Measurements from ENCODE around the gene CNTNAP2. TPM values are rescaled to one million over a fixed set of nuclear protein-coding genes. Genes with fewer than 3 reads are reported as not detected.

Gene CNTNAP2
- total RNA-seq, 1 donor from 2014 or later, result 0.22 TPM

- DNase-seq (no peak), ATAC-seq (no peak)
- intact Hi-C loops (cut with micrococcal nuclease), result no loop called here
These were observed 1800.0 kb downstream of the CNTNAP2 start for GRCh38 chr7:147916573-147916972.

DNA sequence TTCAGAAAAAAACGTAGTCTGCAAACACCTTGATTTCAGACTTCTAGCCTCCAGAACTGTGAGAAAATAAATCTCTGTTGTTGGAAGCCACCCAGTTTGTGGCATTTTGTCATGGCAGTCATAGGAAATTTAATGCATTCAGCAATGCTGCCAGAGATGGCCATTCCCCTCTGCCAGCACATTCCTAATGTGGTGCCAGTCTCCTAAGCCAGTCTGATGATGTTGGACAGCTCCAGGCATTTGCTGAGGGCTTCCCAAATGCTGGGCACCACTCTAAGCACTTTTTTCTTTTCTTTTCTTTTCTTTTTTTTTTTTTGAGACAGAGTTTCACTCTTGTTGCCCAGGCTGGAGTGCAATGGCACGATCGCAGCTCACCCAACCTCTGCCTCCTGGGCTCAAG, 1807.2 kb downstream of the CNTNAP2 start:
- no peak for DNase-seq
- ATAC-seq, result no peak
- intact Hi-C loops (cut with micrococcal nuclease), result no loop called here

- intact Hi-C loops (cut with micrococcal nuclease), result no loop called here
- no peak for ATAC-seq
- no peak for DNase-seq
These were observed 1820.8 kb downstream of the CNTNAP2 start for GRCh38 chr7:147937428-147937827.

DNA sequence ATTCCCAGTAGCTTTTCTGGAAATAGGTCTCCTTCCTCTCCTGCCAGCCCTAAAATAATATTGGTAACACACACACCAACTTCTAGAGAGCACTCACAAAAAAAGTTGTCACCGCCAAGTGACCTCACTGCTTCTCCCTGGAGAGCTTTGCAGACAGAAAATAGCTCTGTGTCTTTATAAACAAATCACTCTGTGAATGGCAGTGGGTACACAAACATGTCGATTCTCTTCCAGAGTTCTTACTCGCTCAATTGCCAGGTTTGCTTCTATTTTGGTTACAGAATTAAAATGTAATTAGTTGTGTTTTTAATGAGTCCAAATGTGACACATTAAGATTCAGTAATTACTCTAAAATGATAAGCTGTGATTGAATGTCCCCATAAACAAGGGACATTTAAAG, 1824.8 kb downstream of the CNTNAP2 start:
- DNase-seq, result no peak
- ATAC-seq, result no peak
- intact Hi-C loops (cut with micrococcal nuclease), result no loop called here

GRCh38 chr7:147944321-147944720, 1827.7 kb downstream of the CNTNAP2 start:
- DNase-seq (no peak), ATAC-seq (no peak)
- intact Hi-C loops (cut with micrococcal nuclease), result no loop called here

- DNase-seq (no peak), ATAC-seq (no peak)
- intact Hi-C loops (cut with micrococcal nuclease), result no loop called here
These were observed 1836.3 kb downstream of the CNTNAP2 start for GRCh38 chr7:147952918-147953317.

- intact Hi-C loops (cut with micrococcal nuclease), result no loop called here
- no peak for DNase-seq
These were observed 1851.5 kb downstream of the CNTNAP2 start for GRCh38 chr7:147968046-147968610.

DNA sequence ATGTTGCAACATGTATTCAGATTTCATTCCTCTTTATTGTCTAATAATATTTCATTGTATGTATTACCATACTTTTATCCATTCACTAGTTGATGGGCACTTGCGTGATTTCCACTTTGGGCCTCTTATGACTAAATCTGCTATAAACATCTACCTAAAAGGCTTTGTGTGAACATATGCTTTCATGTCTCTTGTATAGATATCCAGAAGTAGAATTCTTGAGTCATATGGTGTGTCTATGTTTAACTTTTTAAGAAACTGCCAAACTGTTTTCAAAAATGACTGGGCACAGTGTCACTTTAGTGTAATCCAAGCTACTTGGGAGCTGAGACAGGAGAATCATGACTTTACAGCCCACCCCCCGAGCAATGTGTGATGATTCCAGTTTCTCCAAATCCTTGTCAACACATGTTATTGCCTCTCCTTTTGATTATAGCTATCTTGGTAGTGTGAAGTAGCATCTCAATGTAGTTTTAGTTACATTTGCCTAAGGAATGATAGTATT, 1855.1 kb downstream of the CNTNAP2 start:
- ATAC-seq (no peak), DNase-seq (no peak)
- intact Hi-C loops (cut with micrococcal nuclease), result no loop called here

More at GRCh38 chr7:147968046-147968610, 1851.5 kb downstream of the CNTNAP2 start:
- no peak for ATAC-seq

DNA sequence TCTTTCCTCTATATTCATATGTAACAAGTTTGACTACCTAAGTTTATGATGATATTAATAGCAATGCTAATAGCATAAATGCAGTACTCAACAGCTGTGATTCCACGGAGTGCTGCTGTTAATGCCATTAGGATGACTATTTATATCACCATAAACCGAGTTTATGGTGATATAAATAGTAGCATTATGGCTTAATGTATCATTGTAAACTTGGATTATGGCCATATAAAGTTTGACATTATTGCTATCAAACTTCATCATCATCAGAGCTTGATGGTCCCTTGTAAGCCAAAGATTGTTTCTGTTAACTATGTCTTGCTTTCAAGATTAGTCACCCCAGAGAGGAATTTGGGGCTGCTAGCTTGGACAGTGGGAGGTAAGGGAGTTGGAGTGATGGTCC, 1861.6 kb downstream of the CNTNAP2 start:
- intact Hi-C loops (cut with micrococcal nuclease), result no loop called here
- no peak for ATAC-seq
- DNase-seq, result no peak

DNA sequence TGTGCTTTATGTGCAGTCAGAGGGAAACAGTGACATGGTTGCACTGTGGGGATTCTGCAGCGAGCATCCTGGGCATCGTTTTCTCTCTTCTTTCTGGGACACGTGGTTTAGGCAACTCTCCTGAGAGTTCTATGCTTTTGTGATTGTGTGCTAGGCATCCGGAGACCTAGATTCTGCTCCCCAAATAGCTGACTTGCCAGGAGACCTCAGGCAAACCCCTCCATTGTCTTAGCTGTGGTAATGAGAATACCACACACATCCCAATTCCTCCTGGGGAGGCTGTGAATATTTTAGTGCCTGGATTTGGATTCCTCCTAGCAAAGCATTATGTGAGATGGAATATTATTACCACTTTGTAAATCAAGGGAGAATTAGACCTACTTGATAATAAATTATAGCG, 1862.0 kb downstream of the CNTNAP2 start:
- intact Hi-C loops (cut with micrococcal nuclease), result no loop called here
- DNase-seq (no peak), ATAC-seq (no peak)

- intact Hi-C loops (cut with micrococcal nuclease), result no loop called here
- ATAC-seq, result no peak
- DNase-seq, result no peak
These were observed 1864.5 kb downstream of the CNTNAP2 start for GRCh38 chr7:147980826-147981813.

- DNase-seq (no peak), ATAC-seq (no peak)
- intact Hi-C loops (cut with micrococcal nuclease), result no loop called here
These were observed 1865.7 kb downstream of the CNTNAP2 start for GRCh38 chr7:147982307-147982706.

DNA sequence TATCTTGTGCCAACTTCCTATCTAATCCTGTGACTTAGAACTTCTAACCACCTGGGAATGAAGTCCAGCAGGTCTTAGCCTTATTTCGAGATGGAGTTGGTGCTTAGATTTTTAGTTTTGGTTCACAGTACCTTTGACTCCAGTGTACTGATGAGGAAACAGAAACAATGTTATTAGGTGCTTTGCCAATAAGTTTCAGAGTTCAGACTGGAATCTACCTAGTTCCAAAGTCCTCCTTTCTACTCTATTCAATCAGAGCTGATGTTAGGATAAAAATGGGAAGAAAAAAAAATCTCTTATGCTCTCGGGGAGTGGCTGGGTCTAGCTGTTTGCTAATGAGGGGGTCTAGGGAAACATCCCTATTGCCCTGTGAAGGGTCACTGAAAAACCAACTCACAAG, 1867.7 kb downstream of the CNTNAP2 start:
- no peak for DNase-seq
- intact Hi-C loops (cut with micrococcal nuclease), result no loop called here
- no peak for ATAC-seq

- no peak for ATAC-seq
- no peak for DNase-seq
- intact Hi-C loops (cut with micrococcal nuclease), result no loop called here
These were observed 1873.5 kb downstream of the CNTNAP2 start for GRCh38 chr7:147990079-147990478.

DNA sequence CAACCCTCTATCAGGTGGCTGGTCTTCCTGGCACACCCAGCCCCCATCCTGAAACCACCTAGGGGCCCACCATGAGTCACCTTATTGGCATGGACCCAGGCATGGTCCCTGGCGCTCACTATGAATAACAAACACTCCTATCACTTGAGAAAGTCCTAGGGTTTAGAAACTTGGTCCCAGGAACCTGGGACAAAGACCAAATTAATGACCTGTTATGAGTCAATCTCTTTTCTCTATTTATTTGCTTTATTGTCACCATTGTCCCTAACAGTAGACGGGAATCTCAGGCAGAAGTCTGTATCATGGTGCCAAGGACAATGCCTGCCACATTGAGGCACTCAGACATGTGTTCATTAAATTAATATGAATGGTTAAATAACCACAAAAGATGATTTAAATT, 1874.3 kb downstream of the CNTNAP2 start:
- DNase-seq, result no peak
- intact Hi-C loops (cut with micrococcal nuclease), result no loop called here
- ATAC-seq, result no peak

GRCh38 chr7:147992698-147993097, 1876.1 kb downstream of the CNTNAP2 start:
- DNase-seq, result no peak
- intact Hi-C loops (cut with micrococcal nuclease), result no loop called here
- no peak for ATAC-seq

DNA sequence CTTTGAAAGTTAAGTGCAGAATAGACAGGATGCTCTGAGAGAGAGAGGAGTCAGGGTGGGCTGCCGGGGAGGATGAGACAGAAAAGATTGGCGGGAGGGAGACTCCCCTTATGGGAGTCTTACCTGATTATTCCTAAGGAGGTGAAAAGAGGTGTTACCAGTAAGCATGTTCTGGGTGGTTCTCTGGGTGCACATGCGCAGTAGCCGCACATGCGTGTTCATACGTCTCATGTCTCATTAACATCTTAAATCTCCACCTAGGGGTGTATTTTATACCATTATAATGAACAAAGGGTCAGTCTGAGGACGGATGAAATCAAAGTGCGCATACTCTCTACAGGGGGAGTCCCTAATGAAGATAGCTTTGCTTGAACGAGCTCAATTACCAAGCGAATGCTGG, 1881.0 kb downstream of the CNTNAP2 start:
- ATAC-seq (no peak), DNase-seq (no peak)
- intact Hi-C loops (cut with micrococcal nuclease), result no loop called here

DNA sequence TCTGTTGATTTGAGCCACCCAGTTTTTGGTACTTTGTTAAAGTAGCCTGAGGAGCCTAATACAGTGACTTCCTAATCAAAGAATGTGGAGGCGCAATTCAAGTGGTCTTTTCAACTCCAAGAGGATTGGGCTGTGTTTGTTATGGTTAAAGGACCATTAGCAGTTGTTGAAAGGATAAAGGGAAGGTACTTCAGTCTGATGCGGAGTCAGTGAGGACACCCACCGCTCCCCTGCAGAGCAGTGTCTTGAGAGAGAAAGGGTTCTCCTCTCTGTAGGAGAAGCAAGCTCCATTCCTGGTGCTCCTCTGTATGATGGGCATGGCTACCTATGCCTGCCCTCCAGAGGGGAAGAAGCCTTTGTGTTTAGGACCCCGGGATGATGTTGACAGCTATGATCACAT, 1883.4 kb downstream of the CNTNAP2 start:
- intact Hi-C loops (cut with micrococcal nuclease), result no loop called here
- no peak for DNase-seq
- ATAC-seq, result no peak

DNA sequence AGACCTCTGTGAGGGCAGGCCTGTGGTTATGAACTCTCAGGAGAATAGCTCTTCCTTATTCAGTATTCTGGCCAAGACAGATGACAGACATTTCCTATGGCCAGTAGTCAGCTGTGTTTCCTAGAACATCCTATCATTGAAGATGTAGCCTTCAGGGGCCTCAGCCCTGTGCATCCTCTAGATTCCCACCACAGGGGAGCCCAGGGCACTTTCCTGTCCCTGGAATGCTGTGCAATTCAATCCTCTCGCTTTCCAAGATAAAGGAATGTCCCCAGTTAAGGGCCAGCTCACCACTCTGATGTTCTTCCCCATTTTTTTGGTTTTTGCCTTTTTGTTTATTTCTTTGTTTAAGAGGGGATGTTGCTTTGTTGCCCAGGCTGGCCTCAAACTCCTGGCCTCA, 1895.2 kb downstream of the CNTNAP2 start:
- intact Hi-C loops (cut with micrococcal nuclease), result no loop called here
- ATAC-seq, result no peak
- DNase-seq, result no peak

GRCh38 chr7:148014001-148014400, 1897.4 kb downstream of the CNTNAP2 start:
- intact Hi-C loops (cut with micrococcal nuclease), result no loop called here
- ATAC-seq, result no peak
- DNase-seq, result no peak

DNA sequence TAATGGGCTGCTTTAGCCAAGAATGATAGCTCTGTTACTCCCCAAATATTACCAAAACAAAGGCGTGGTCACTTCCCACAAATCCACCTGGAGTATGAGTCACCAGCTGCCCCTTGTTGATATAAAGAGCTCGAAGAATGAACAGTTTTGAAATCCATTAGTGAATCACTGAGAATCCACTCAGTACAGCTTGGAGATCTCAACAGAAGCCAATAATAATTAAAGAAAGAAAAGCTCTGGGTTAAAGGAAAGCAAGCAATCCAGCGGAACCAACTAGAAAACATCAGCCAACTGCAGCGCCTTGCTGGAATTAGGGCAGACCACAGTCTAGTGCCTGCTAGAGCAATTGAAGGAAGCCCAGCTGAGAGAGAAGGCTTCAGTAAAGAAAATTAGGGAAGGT, 1897.9 kb downstream of the CNTNAP2 start:
- DNase-seq (no peak), ATAC-seq (no peak)
- intact Hi-C loops (cut with micrococcal nuclease), result no loop called here

Measured in left ventricle myocardium superior (tissue), 1 donor.